IMR-90 (cell line): ENCODE measurements around the gene DPP10. TPM values are rescaled to one million over a fixed set of nuclear protein-coding genes. Genes with fewer than 3 reads are reported as not detected.

ENCODE experiments used
- ATAC-seq: fragments of 200-7000 bp; cut with Tn5 transposase; 2 replicates; pipeline ENCODE4 v1.9.1; 2020; ENCODE audit warnings: low read depth, mild to moderate bottlenecking, moderate library complexity
- BruUV-seq: library from RNA; stranded (reverse); fragments of 400-500 nt; replicated peaks from 2 replicates; lab custom pipeline; 2021; lab: Mats Ljungman, UMichigan
- CTCF ChIA-PET: fragments of 300-600 bp; formaldehyde crosslinking; extraction: SDS; loops from one replicate; lab custom pipeline; 2021; ENCODE audit warnings: antibody characterized with exemption; lab: Yijun Ruan, JAX
- POLR2A ChIA-PET: fragments of 300-600 bp; sonication (Branson Sonifier 250); formaldehyde crosslinking; loops from one replicate; lab custom pipeline; 2022; ENCODE audit warnings: antibody characterized with exemption; ENCODE audit not compliant: unreplicated experiment; lab: Charles Lee
- DNase-seq: peaks from one replicate; pipeline ENCODE4 v3.0.0; 2013
- H2AFZ ChIP-seq: replicated peaks from 2 replicates; pipeline ENCODE3; 2013; ENCODE audit warnings: low read length, mild to moderate bottlenecking; ENCODE audit not compliant: poor library complexity
- H2AK5ac ChIP-seq: 2 replicates; pipeline ENCODE4 v1.6.1; 2013; ENCODE audit warnings: low read depth, low read length, inconsistent platforms
- H2AK9ac ChIP-seq: replicated peaks from 2 replicates; pipeline ENCODE3; 2013; ENCODE audit warnings: mild to moderate bottlenecking, low read depth, low read length, moderate library complexity; ENCODE audit not compliant: poor library complexity
- H2BK120ac ChIP-seq: 2 replicates; pipeline ENCODE4 v1.6.1; 2013; ENCODE audit warnings: low read depth, low read length, inconsistent platforms
- H2BK15ac ChIP-seq: 3 replicates; pipeline ENCODE4 v1.6.1; 2013; ENCODE audit warnings: low read depth, low read length, inconsistent platforms
- H2BK20ac ChIP-seq: 2 replicates; pipeline ENCODE4 v1.6.1; 2013; ENCODE audit warnings: low read depth, mild to moderate bottlenecking, inconsistent platforms, low read length, moderate library complexity
- H2BK5ac ChIP-seq: 2 replicates; pipeline ENCODE4 v1.6.1; 2013; ENCODE audit warnings: mild to moderate bottlenecking, low read depth, low read length, inconsistent platforms; ENCODE audit not compliant: poor library complexity, severe bottlenecking
- H3K14ac ChIP-seq: replicated peaks from 2 replicates; pipeline ENCODE4 v1.6.1; 2013; ENCODE audit warnings: low read depth, low read length, inconsistent platforms
- H3K18ac ChIP-seq: 2 replicates; pipeline ENCODE4 v1.6.1; 2013; ENCODE audit warnings: low read depth, low read length, control low read depth
- H3K23ac ChIP-seq: 2 replicates; pipeline ENCODE4 v1.6.1; 2013; ENCODE audit warnings: low read depth, low read length, inconsistent platforms
- H3K27ac ChIP-seq: 2 replicates; pipeline ENCODE4 v1.5.1; 2013; ENCODE audit warnings: mild to moderate bottlenecking, control low read depth, low read length; ENCODE audit not compliant: insufficient read depth
- H3K27me3 ChIP-seq: 2 replicates; pipeline ENCODE4 v1.6.1; 2013; ENCODE audit warnings: low read length; ENCODE audit not compliant: control insufficient read depth, insufficient read depth
- H3K36me3 ChIP-seq: 2 replicates; pipeline ENCODE4 v1.6.1; 2013; ENCODE audit warnings: low read length, mixed read lengths; ENCODE audit not compliant: control insufficient read depth, insufficient read depth
- H3K4ac ChIP-seq: 2 replicates; pipeline ENCODE4 v1.6.1; 2013; ENCODE audit warnings: low read depth, low read length, inconsistent platforms
- H3K4me1 ChIP-seq: 2 replicates; pipeline ENCODE4 v1.6.1; 2013; ENCODE audit warnings: low read length, mixed read lengths; ENCODE audit not compliant: control insufficient read depth, insufficient read depth
- H3K4me2 ChIP-seq: 2 replicates; pipeline ENCODE4 v1.6.1; 2013; ENCODE audit warnings: low read depth, mild to moderate bottlenecking, control low read depth, low read length, moderate library complexity
- H3K4me3 ChIP-seq: 2 replicates; pipeline ENCODE4 v1.5.1; 2013; ENCODE audit warnings: low read depth, mild to moderate bottlenecking, control low read depth, low read length, moderate library complexity; ENCODE audit not compliant: insufficient read depth
- H3K56ac ChIP-seq: 2 replicates; pipeline ENCODE4 v1.6.1; 2013; ENCODE audit warnings: low read length, inconsistent platforms; ENCODE audit not compliant: insufficient read depth; ENCODE audit errors: extremely low read depth
- H3K79me1 ChIP-seq, 2 experiments: 2 replicates each; pipeline ENCODE4 v1.6.1; 2013; ENCODE audit warnings: low read length in 2 of 2, inconsistent platforms in 1 of 2, low read depth in 1 of 2
- H3K9ac ChIP-seq: 2 replicates; pipeline ENCODE4 v1.6.1; 2013; ENCODE audit warnings: low read depth, low read length, control low read depth
- H3K9me1 ChIP-seq: 2 replicates; pipeline ENCODE4 v1.6.1; 2013; ENCODE audit warnings: low read length, inconsistent platforms; ENCODE audit not compliant: insufficient read depth
- H3K9me3 ChIP-seq: 2 replicates; pipeline ENCODE4 v1.6.1; 2013; ENCODE audit warnings: low read length; ENCODE audit not compliant: control insufficient read depth, insufficient read depth
- H4K20me1 ChIP-seq: 2 replicates; pipeline ENCODE4 v1.6.1; 2013; ENCODE audit warnings: low read length, inconsistent platforms; ENCODE audit not compliant: insufficient read depth
- H4K5ac ChIP-seq: 2 replicates; pipeline ENCODE4 v1.6.1; 2013; ENCODE audit warnings: mild to moderate bottlenecking, low read depth, low read length, control low read depth
- H4K8ac ChIP-seq, 2 experiments: 2 replicates each; pipeline ENCODE4 v1.6.1; 2013; ENCODE audit warnings: low read depth in 2 of 2, low read length in 2 of 2, control low read depth in 1 of 2, inconsistent platforms in 1 of 2
- H4K91ac ChIP-seq: 2 replicates; pipeline ENCODE4 v1.6.1; 2013; ENCODE audit warnings: low read depth, low read length, inconsistent platforms; ENCODE audit not compliant: insufficient read depth
- BHLHE40 ChIP-seq: fragments of 150-350 bp; IDR thresholded peaks from 2 replicates; pipeline ENCODE4 v1.6.1; 2016; ENCODE audit warnings: mild to moderate bottlenecking, low read depth, low read length
- CEBPB ChIP-seq: IDR thresholded peaks from 2 replicates; pipeline ENCODE4 v1.6.1; 2012; ENCODE audit warnings: low read depth, low read length, improper control_type of control experiment
- CHD1 ChIP-seq: IDR thresholded peaks from 2 replicates; pipeline ENCODE4 v1.6.1; 2012; ENCODE audit warnings: low read depth, low read length, improper control_type of control experiment
- CTCF ChIP-seq: conservative IDR thresholded peaks from 2 replicates; pipeline ENCODE4 v1.5.1; 2012; ENCODE audit warnings: mild to moderate bottlenecking, low read depth, low read length, improper control_type of control experiment
- ELK1 ChIP-seq: fragments of 150-350 bp; IDR thresholded peaks from 2 replicates; pipeline ENCODE4 v1.6.1; 2016; ENCODE audit warnings: low read depth, mild to moderate bottlenecking, low read length, moderate library complexity, borderline replicate concordance
- FOS ChIP-seq: fragments of 150-350 bp; IDR thresholded peaks from 2 replicates; pipeline ENCODE4 v1.6.1; 2016; ENCODE audit warnings: low read depth, low read length
- MAFK ChIP-seq: IDR thresholded peaks from 2 replicates; pipeline ENCODE4 v1.6.1; 2012; ENCODE audit warnings: low read depth, low read length, improper control_type of control experiment
- MAZ ChIP-seq: IDR thresholded peaks from 2 replicates; pipeline ENCODE4 v1.6.1; 2012; ENCODE audit warnings: low read depth, mild to moderate bottlenecking, low read length, improper control_type of control experiment, moderate library complexity, borderline replicate concordance
- MXI1 ChIP-seq: IDR thresholded peaks from 2 replicates; pipeline ENCODE4 v1.6.1; 2012; ENCODE audit warnings: low read depth, mild to moderate bottlenecking, low read length, moderate library complexity, borderline replicate concordance
- NFE2L2 ChIP-seq: fragments of 150-350 bp; IDR thresholded peaks from 2 replicates; pipeline ENCODE4 v1.6.1; 2016; ENCODE audit warnings: low read depth, mild to moderate bottlenecking, low read length
- POLR2A ChIP-seq: IDR thresholded peaks from 2 replicates; pipeline ENCODE4 v1.6.1; 2012; ENCODE audit warnings: mild to moderate bottlenecking, low read depth, low read length
- RAD21 ChIP-seq: IDR thresholded peaks from 2 replicates; pipeline ENCODE4 v1.6.1; 2012; ENCODE audit warnings: low read length, improper control_type of control experiment
- RCOR1 ChIP-seq: IDR thresholded peaks from 2 replicates; pipeline ENCODE4 v1.6.1; 2012; ENCODE audit warnings: mild to moderate bottlenecking, low read length, improper control_type of control experiment; ENCODE audit not compliant: insufficient replicate concordance
- RFX5 ChIP-seq: IDR thresholded peaks from 2 replicates; pipeline ENCODE4 v1.8.0; 2012; ENCODE audit warnings: low read depth, mild to moderate bottlenecking, low read length, moderate library complexity
- SMC3 ChIP-seq: fragments of 150-350 bp; IDR thresholded peaks from 2 replicates; pipeline ENCODE4 v1.6.1; 2016; ENCODE audit warnings: low read depth, mild to moderate bottlenecking, antibody characterized with exemption, low read length, moderate library complexity
- USF2 ChIP-seq: fragments of 150-350 bp; IDR thresholded peaks from 2 replicates; pipeline ENCODE4 v1.6.1; 2017; ENCODE audit warnings: mild to moderate bottlenecking, antibody characterized with exemption, low read length, low read depth
- WGBS, 2 experiments: methylation state at CpG; one replicate each; pipeline versions ENCODE4 v1.1.5 to v1.1.7; 2013; ENCODE audit warnings: missing lambda C conversion rate in 2 of 2; ENCODE audit not compliant: insufficient read length in 1 of 2; ENCODE audit errors: extremely low coverage in 2 of 2; 5-methylcytosine and 5-hydroxymethylcytosine counted together
- dilution Hi-C: fragments of 300-500 bp; cut with HindIII; formaldehyde crosslinking; loops from one replicate; pipeline ENCODE4 v1.14.3; 2018; ENCODE audit warnings: low sequenced_read_pairs; ENCODE audit not compliant: unreplicated experiment
- in situ Hi-C: fragments of 300-500 bp; cut with MboI; formaldehyde crosslinking; loops from 3 replicates; pipeline ENCODE4 v1.14.3; 2019; ENCODE audit warnings: low sequenced_read_pairs, inconsistent platforms, mixed read lengths
- intact Hi-C: fragments of 100-400 bp; cut with micrococcal nuclease; formaldehyde crosslinking; loops from 2 replicates; pipeline ENCODE4 v1.10.0; 2022
- polyA plus RNA-seq, 3 experiments: library from polyadenylated mRNA; depleted of rRNA; stranded (reverse); fragments of >200 nt; gene quantifications; 2 replicates each; pipeline ENCODE4 v1.2.3, GENCODE V29; 2012; ENCODE audit warnings: low replicate concordance in 1 of 3
- total RNA-seq: library from RNA; depleted of rRNA; stranded (reverse); fragments of >200 nt; gene quantifications from 2 replicates; pipeline ENCODE4 v1.2.3, GENCODE V29; 2012

Gene DPP10
- total and polyA plus RNA-seq, 2 of the 4 experiments (the other 2 are of a cell fraction) = not detected

- Histone ChIP-seq H3K9ac (no peak overlapping the region), H4K91ac (no peak overlapping the region), H4K8ac (no peak overlapping the region), H3K9me3 (peaks cover 6% of the 10 kb centered on the region), H3K4me2 (no peak overlapping the region), H3K79me1 (no peaks in the 10 kb centered on the region), H3K4me1 (no peaks in the 10 kb centered on the region), H4K20me1 (no peaks in the 10 kb centered on the region), H2BK20ac (no peak overlapping the region), H3K4me3 (no peak overlapping the region), H2AK5ac (no peak overlapping the region), H3K27me3 (no peaks in the 10 kb centered on the region), H3K36me3 (no peaks in the 10 kb centered on the region), H3K14ac (no peak overlapping the region), H2BK5ac (no peak overlapping the region), H3K56ac (no peak overlapping the region), H2AFZ (no peak overlapping the region), H3K23ac (no peak overlapping the region), H4K5ac (no peak overlapping the region), H3K18ac (no peak overlapping the region), H3K4ac (no peak overlapping the region), H3K9me1 (no peaks in the 10 kb centered on the region), H3K27ac (no peak overlapping the region), H2BK120ac (no peak overlapping the region), H2BK15ac (no peak overlapping the region), H2AK9ac (no peak overlapping the region)
- dilution Hi-C loops (no loop called here), intact Hi-C loops (no loop called here), in situ Hi-C loops (no loop called here)
- DNase-seq = no peak
- BruUV-seq = no TSS peak
- no peak for ATAC-seq
- CTCF ChIA-PET = no interaction called here
- POLR2A ChIA-PET = no interaction called here
- no peak for TF ChIP-seq POLR2A
- TF ChIP-seq MAZ = no peak
- no peak for TF ChIP-seq MXI1
- TF ChIP-seq CTCF = no peak
- no peak for TF ChIP-seq FOS
- no peak for TF ChIP-seq MAFK
- TF ChIP-seq BHLHE40 = no peak
- TF ChIP-seq CHD1 = no peak
- no peak for TF ChIP-seq USF2
- TF ChIP-seq RCOR1 = no peak
- TF ChIP-seq RFX5 = no peak
- TF ChIP-seq ELK1 = no peak
- TF ChIP-seq NFE2L2 = no peak
- no peak for TF ChIP-seq CEBPB
- TF ChIP-seq SMC3 = no peak
- no peak for TF ChIP-seq RAD21
- WGBS, 2 experiments = 100% methylated on average over 1 of the region's 4 CpGs; no CpG with 5 or more reads in 1 of the 2 experiments
These were observed 1131.3 kb downstream of the DPP10 start for GRCh38 chr2:115573756-115574155.
